Measurements from ENCODE around the gene RFX4.

DNA sequence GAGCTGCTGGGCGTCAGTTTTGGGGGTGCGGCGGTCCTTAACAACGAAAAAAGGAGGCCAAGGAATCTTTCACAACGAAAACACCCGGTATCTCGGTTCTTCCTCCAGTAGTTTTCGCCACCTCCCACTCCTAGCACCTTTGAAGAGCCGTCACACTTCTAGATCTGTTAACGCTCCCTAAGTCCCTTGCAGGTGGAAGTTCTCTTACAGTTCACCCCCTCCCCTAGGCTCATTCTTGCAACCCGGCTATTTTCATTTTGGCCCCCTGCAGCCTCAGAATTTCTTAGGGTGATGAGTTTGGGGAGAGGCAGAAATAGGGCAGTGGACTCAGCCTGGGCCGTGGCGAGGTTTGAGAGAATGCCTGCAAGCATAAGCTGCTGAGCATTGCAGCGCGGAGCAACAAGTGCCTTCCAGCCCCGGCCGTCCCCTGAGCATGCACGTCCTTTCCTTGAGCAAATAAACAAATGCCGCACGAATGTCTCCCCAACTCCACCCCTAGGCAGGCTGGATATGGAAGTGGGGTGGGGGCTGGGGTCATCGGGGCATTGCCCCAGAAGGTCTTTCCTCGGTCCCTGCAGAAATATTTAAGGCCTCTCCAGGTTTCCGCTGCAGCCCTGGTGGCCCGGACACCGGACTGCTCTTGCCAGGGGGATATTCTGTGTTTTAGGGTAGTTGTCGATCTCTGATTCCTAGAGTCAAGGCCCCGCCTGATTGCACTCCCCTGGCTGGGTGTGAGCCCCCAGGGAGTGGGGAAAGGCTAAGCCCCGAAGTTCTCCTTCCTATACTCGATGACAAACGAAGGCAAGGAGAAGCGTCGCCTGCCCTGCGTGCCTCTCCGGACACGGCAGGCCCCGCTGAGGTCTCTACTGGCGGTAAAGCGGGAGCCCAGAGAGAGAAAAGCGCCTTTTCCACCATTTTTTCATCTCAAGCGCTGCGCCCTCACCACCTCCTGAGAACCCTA, 1.6 kb downstream of the RFX4 start:
- TF ChIP-seq EZH2 (IDR thresholded peaks at IDR 0.05) (no peak), POLR2AphosphoS5 (IDR thresholded peaks at IDR 0.05; ENCODE audit: borderline replicate concordance, low read depth, low read length) (no peak), FOXP2 (optimal IDR thresholded peaks at IDR 0.05; ENCODE audit: control extremely low read depth, extremely low read length, insufficient read depth) (no peak)

All from SK-N-MC (cell line).